ENCODE results near the gene FOSL2.

DNA sequence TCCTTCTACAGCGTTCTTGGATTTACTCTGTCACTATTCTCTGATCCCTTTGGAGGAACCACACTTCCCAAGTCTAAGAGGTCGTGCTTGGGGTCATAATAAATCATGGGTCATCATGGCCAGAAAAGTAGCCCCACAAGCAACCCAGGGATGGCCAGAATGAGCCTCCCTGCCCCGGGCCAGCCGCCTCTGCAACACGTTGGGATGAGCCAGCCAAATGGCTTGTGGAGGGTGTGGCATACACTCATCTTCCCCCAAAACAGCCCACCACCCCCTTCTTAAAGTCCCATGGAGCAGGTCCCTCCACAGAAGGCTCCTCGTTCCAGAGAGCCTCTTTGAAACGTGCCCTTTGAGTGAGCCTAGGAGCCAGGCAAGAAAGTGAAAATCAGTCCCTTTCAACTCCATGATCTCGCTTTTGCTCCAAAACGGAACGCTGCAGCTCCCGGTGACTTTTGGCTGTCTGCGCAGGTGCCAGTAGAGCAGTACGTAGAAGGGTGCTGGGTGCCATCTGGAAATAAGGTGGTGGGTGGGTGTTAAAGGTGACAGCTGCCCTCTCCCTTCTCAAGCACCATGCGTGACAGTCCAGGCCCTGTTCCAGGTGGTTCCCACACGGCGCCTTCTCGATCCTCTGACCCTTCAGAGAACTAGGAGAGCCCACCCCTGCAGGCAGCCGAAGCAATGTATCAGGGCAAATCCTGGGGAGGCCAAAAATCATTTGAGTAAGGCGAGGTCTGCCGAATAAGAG is 48.5 kb upstream of the FOSL2 start:
- TF ChIP-seq, protein P1, sequence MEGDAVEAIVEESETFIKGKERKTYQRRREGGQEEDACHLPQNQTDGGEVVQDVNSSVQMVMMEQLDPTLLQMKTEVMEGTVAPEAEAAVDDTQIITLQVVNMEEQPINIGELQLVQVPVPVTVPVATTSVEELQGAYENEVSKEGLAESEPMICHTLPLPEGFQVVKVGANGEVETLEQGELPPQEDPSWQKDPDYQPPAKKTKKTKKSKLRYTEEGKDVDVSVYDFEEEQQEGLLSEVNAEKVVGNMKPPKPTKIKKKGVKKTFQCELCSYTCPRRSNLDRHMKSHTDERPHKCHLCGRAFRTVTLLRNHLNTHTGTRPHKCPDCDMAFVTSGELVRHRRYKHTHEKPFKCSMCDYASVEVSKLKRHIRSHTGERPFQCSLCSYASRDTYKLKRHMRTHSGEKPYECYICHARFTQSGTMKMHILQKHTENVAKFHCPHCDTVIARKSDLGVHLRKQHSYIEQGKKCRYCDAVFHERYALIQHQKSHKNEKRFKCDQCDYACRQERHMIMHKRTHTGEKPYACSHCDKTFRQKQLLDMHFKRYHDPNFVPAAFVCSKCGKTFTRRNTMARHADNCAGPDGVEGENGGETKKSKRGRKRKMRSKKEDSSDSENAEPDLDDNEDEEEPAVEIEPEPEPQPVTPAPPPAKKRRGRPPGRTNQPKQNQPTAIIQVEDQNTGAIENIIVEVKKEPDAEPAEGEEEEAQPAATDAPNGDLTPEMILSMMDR (conservative IDR thresholded peaks at IDR 0.05; ENCODE audit: low read length) = no peak
- TF ChIP-seq EZH2phosphoT487 (IDR thresholded peaks at IDR 0.05; ENCODE audit: borderline replicate concordance) = no peak

All from Loucy (cell line).